NCI-H2171 treated with DMSO at 0.1 percent for 48 hours (cell line): ENCODE data around the gene PALM2AKAP2.

ENCODE experiments used
- DNase-seq: peaks from one replicate; lab custom pipeline; 2025; lab: John Stamatoyannopoulos, UW

Gene PALM2AKAP2

DNA sequence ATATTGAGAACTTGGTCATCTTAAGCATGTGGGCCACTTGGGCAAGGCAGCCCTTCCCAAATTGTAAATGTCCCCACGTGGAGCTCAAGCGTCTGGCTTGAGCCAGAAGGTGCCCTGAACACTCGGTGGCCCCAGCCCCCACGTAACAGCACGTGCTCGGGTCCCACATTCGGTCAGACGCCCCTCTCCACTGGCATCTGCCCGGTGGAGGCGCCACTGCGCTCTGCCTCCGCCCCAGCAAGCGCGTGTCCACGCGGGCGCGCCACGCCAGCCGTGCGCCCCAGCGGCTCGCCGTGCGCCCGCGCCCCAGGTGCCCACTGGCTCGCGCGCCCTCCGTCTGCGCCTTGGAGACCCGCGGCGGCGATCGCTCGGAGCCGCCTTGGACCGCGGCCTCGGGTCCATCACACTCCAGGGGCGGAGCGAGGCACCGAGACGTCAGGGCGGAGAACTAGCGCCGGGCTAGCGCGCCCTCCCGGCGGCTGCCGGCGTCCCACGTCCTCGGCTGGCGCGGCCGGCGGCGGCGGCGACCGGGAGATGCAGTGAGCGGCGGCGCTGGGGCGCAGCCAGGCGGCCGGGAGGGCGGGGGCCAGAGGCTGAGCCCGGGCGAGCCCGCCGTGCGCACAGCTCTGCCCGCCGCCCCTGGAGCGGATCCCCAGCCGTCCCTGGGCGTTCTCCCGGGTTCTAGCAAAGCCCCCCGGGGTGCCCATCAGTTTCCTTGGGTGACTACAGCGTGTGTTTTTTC lies at the start of gene PALM2AKAP2:
Gene PALM2AKAP2, plus strand, starts transcription at position 488 of the 742 bp plus-strand sequence. CDS start 291 bp downstream, outside the sequence.
- peak; percentile 67 for DNase-seq

GRCh38 chr9:109730228-109730627 lies 49.8 kb upstream of the PALM2AKAP2 start:
- DNase-seq: no peak

GRCh38 chr9:109733690-109734089 lies 46.3 kb upstream of the PALM2AKAP2 start:
- DNase-seq: no peak

DNA sequence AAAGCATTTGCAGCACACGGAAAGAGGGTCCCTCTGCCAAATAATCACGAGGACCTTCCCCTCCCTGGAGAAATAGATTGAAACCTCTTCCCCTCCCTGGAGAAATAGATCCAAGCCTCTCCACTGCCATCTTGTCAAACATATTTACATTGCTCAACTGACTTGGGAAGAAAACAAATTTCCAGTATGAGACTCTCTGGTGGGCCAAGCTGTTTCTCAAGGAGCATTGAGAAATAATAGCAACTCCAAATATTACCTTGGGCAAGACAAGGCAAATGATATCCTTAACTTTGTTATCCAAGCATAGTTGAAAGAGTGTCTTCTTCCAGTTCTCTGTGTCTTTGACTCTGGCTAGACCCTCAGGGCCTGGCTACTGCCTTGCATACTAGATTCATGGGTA lies 45.2 kb upstream of the PALM2AKAP2 start:
- no peak for DNase-seq

DNA sequence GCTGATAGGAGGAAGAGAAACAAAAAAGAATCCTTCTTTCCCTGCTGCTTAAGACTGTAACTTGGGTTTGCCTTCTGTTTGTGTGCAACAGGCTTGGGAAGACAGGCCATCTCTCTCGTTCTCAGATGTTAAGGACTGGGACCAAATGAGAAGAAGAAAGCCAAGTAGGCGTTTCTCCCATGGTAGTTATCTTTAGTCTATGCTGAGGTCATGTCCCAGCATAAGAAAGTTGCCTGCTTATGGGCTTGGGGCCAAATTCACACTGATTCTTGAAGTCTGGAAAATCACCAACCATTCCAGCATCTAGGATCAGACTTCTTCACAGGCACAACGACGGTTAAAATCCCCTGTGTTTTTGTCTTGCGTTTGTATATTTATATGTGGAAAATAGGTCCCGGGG lies 44.2 kb upstream of the PALM2AKAP2 start:
- DNase-seq: no peak

DNA sequence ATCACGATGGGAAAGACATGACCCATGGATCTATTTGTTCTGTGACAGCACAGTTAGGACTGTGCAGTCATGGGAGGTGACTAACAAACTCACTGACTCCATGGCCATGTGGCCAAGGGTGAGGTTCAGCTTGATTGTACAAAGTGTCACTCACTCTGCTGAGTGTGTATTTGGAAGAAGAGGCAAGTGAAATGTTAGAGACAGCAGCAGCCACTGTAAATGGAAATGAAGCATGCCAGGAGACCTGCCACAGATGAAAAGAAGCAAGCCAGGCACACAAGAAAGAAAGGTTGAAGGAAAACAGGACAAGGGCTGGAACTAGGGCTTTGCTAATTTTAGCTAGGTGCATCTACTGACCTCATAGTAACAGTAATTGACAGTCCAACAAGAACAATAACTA lies 42.7 kb upstream of the PALM2AKAP2 start:
- no peak for DNase-seq

DNA sequence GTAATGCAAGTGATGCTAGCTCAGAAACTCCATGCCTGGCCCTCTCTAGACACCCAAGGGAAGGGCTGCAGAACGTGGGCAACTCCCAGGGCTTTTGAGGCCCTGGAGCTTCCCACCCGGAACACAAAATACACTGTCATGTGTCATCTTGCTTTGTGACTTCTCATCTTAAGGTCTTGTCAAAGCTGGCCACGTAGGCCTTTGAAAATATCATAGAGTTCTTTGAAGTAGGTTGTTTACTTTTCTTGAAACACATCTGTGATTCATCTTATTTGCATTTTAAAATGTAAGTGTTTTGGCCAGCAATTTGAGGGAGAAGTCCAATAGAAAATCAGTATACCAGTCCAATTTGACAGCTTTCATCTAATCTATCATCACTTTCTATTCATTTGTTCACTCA lies 40.2 kb upstream of the PALM2AKAP2 start:
- DNase-seq: no peak

- no peak for DNase-seq
Observed at GRCh38 chr9:109742776-109743348, 37.1 kb upstream of the PALM2AKAP2 start.

DNA sequence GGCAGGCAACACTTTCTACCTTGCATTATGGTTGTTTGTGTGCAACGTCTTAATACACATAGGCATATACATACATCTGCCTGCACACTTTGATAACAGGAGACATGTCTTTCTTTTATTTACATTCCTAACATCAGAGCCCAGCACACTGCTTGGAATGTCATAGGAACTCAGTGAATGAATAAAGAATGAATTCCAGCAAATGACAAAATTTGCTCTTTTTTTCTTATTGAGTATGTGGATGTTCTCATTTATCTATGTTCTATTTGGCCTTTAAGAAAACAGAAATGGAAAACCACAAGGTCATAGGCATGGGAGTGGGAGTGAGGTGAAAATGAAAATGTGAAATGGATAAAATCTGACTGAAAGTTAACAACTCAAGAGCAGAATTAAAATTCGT lies 36.3 kb upstream of the PALM2AKAP2 start:
- no peak for DNase-seq

DNA sequence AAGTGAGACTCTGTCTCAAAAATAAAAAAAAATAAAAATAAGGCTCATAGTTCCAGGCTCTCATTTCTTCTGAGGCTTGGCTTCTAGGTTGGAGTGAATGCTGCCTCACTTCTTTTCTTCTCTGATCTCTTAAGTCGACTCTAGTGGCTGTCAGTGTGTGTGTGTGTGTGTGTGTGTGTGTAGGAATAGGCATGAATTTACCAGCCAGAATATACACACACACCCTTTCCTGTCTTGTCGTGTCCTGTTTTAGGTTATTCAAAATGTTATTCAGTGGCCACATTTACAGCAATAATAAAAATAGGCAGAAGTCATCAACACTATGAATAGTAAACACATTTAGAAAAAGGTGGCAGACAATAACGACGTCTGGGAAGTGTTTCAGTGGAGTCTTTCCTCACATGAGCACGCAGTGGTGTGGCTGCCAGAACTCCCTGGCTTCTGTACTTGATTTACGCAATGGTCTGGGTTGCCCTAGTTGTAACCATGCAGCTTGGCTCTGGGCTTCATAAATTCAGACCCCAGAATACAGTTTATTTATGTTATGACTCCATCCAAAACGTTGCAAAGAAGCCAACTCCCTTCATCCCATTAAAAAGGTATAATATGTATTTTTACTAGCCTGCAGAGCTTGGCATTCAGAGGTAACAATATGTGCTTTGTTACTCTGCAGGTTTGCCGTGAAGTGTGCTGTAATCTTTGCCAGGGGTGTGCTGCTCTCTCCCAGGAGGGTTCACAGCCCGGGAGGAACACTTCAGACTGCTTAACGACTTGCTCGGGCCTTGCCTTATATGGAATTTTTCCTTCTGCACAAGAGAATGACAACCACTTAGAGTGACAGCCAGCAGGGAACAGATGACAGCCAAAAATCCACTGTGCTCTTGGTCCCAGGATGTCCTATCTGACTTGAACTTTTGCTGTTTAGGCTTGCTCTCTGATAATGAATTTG lies 34.4 kb upstream of the PALM2AKAP2 start:
- DNase-seq: peak; percentile 91

- no peak for DNase-seq
Observed at GRCh38 chr9:109751253-109751652, 28.7 kb upstream of the PALM2AKAP2 start.

DNA sequence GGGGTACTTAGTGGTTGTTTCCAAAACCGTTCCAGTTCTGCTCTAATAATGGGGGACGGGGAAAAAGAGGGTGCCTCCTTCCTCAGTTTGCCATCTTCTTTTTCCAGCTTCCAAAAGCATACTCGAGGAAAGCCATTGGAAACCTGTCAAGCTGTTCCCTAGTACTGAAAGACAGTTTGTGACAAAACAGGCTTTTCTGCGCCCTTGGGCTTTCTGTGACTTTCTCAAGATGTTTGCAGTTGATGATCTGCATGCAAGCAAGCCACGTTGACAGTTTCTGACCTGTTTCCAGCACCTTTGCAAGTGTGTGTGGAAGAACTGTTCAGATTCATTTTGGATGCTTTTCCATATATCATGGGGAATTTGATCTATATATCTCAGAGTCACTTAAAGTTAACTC lies 26.7 kb upstream of the PALM2AKAP2 start:
- DNase-seq: no peak

DNA sequence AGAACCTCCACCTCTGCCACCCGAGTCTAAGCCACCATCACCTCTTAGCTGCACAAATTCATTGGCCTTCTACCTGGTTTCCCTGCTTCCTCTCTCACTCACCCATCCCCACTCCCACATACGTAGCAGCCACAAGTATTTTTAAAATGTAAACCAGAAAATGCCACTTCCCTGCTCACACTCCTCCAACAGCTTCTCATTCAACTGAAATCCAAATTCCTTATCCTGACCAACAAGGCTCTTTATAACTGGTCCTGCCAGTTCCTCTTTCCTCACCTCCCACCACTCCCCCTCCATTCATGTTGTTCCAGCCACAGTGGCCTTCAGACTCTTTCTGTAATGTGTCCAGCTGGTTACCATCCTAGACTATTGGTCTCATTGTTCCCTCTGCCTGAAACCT lies 25.0 kb upstream of the PALM2AKAP2 start:
- DNase-seq: no peak

- DNase-seq: no peak
Observed at GRCh38 chr9:109759589-109759988, 20.4 kb upstream of the PALM2AKAP2 start.

- no peak for DNase-seq
Observed at GRCh38 chr9:109765278-109765677, 14.7 kb upstream of the PALM2AKAP2 start.

DNA sequence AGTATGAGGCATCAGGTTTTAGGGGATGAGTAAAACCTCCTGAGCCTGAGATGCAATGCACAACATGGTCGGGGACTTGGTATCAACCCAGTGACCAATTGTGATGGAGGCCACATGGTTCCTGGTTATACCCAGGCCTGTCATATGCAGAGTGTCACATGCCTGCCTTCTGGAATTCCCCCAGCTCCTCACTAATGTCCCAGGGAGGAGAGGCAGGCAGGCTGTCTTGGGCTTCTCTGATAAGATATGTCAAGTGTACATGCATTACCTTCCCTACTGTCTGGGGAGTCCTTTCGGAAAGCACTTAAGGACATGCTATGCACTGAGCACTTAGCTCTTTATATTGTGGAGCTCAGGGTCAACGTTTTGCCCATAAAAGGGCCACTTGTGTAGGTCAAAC lies 14.2 kb upstream of the PALM2AKAP2 start:
- DNase-seq: no peak

- DNase-seq: no peak
Observed at GRCh38 chr9:109766351-109766750, 13.6 kb upstream of the PALM2AKAP2 start.

- DNase-seq: no peak
Observed at GRCh38 chr9:109767404-109767803, 12.6 kb upstream of the PALM2AKAP2 start.

DNA sequence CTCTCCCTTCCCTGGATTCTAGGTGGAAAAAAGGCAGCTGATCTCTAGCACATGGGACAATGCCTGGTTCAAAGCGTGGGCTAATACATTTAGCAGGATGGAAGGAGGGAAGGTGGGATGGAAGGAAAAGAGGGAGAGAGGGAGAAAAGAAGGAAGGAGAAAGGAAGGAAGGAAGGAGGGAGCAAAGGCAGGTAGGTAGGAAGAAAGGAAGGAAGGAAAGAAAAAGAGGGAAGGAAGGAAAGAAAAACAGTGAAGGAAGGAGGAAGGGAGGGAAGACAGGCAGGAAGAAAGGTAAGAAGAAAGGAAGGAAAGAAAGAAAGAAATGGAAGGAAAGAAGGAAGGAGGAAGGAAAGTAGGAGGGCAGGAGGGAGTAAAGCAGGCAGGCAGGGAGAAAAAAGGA lies 12.2 kb upstream of the PALM2AKAP2 start:
- DNase-seq: no peak

DNA sequence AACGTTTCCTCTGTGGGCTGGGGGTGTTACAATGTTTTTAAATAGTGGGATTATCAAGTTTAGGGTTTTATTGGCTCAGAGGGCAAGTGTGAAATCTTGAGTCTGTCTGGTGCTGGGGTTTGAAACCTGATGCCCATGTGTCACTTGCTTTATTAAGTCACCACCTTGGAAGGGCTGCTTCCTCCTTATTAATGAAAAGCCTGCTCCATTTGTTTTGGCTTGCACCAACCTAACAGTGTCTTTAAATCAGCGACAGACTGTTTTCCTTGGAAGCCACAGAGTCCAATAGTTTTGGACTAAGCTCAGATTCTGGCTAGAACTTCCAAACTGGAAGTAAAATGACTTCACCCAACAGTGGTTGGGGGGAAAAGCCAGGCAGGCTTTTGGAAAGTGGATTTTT lies 10.7 kb upstream of the PALM2AKAP2 start:
- DNase-seq: peak; percentile 26

DNA sequence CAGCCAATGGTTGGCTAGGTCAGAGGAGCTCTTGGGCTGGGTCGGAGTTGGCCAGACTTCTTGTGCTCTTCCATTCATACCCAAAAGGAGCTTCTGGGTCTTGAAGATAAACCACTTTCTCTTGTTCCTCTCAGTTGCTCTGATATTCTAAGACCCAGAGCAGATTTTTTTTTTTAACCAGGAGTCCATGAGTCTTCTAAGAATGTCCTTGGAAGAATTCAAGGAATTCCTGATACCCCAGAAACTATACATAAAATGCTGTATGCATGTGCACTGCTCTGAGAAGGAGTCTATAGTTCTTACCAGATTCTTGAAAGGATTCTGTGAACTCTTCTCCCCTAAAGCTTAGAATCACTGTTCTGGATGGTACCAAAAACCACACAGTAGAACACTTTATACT lies 9.9 kb upstream of the PALM2AKAP2 start:
- no peak for DNase-seq

GRCh38 chr9:109771087-109771486 lies 8.9 kb upstream of the PALM2AKAP2 start:
- DNase-seq: no peak
